H9 (cell line): Measurements from ENCODE around the gene MICU1. TPM values are rescaled to one million over a fixed set of nuclear protein-coding genes. Genes with fewer than 3 reads are reported as not detected.

ENCODE experiments used
- DNase-seq: peaks from one replicate; pipeline ENCODE4 v3.0.0-alpha.2; 2017
- H2AFZ ChIP-seq: one replicate; pipeline ENCODE4 v1.6.1; 2013; ENCODE audit warnings: mild to moderate bottlenecking, low read length, control low read depth, moderate library complexity
- H2AK5ac ChIP-seq: 2 replicates; pipeline ENCODE4 v1.6.1; 2013; ENCODE audit warnings: low read length, control low read depth, mixed read lengths; ENCODE audit not compliant: insufficient read length
- H2BK120ac ChIP-seq: one replicate; pipeline ENCODE4 v1.6.1; 2013; ENCODE audit warnings: low read depth, mild to moderate bottlenecking, low read length, control low read depth, inconsistent platforms; ENCODE audit not compliant: poor library complexity, severe bottlenecking
- H2BK12ac ChIP-seq: 2 replicates; pipeline ENCODE4 v1.6.1; 2013; ENCODE audit warnings: low read length, control low read depth, mixed read lengths, low read depth; ENCODE audit not compliant: insufficient read length
- H2BK15ac ChIP-seq: 2 replicates; pipeline ENCODE4 v1.6.1; 2013; ENCODE audit warnings: low read depth, low read length, control low read depth
- H2BK20ac ChIP-seq: one replicate; pipeline ENCODE4 v1.6.1; 2013; ENCODE audit warnings: low read depth, mild to moderate bottlenecking, low read length, control low read depth, inconsistent platforms; ENCODE audit not compliant: poor library complexity, severe bottlenecking
- H2BK5ac ChIP-seq: 2 replicates; pipeline ENCODE4 v1.6.1; 2013; ENCODE audit warnings: low read length, control low read depth, mixed read lengths; ENCODE audit not compliant: insufficient read length
- H3K14ac ChIP-seq: 2 replicates; pipeline ENCODE4 v1.6.1; 2013; ENCODE audit warnings: low read length, control low read depth; ENCODE audit not compliant: insufficient read depth
- H3K18ac ChIP-seq: 2 replicates; pipeline ENCODE4 v1.6.1; 2013; ENCODE audit warnings: low read depth, mild to moderate bottlenecking, mixed read lengths, low read length, control low read depth; ENCODE audit not compliant: insufficient read length
- H3K23ac ChIP-seq: 2 replicates; pipeline ENCODE4 v1.6.1; 2013; ENCODE audit warnings: low read length, control low read depth, mixed read lengths, low read depth; ENCODE audit not compliant: insufficient read length
- H3K23me2 ChIP-seq: 2 replicates; pipeline ENCODE4 v1.6.1; 2013; ENCODE audit warnings: low read depth, mild to moderate bottlenecking, mixed read lengths, low read length, control low read depth; ENCODE audit not compliant: insufficient read length, poor library complexity, severe bottlenecking
- H3K27ac ChIP-seq: 2 replicates; pipeline ENCODE4 v1.5.1; 2013; ENCODE audit warnings: low read length, control low read depth, mixed read lengths, low read depth; ENCODE audit not compliant: insufficient read length
- H3K27me3 ChIP-seq: 2 replicates; pipeline ENCODE4 v1.6.1; 2013; ENCODE audit warnings: low read length, control low read depth, inconsistent platforms; ENCODE audit not compliant: insufficient read depth
- H3K4ac ChIP-seq: 2 replicates; pipeline ENCODE4 v1.6.1; 2013; ENCODE audit warnings: low read depth, mild to moderate bottlenecking, control low read depth, inconsistent platforms, low read length, moderate library complexity
- H3K4me1 ChIP-seq: 2 replicates; pipeline ENCODE4 v1.6.1; 2013; ENCODE audit warnings: low read length, control low read depth, inconsistent platforms; ENCODE audit not compliant: insufficient read depth
- H3K4me2 ChIP-seq: 2 replicates; pipeline ENCODE4 v1.6.1; 2013; ENCODE audit warnings: low read length, control low read depth, mixed read lengths; ENCODE audit not compliant: insufficient read length, insufficient read depth
- H3K56ac ChIP-seq: 2 replicates; pipeline ENCODE4 v1.6.1; 2013; ENCODE audit warnings: low read depth, mild to moderate bottlenecking, mixed read lengths, low read length, control low read depth; ENCODE audit not compliant: insufficient read length
- H3K79me1 ChIP-seq: 2 replicates; pipeline ENCODE4 v1.6.1; 2013; ENCODE audit warnings: low read depth, mild to moderate bottlenecking, moderate library complexity, low read length, control low read depth, inconsistent platforms; ENCODE audit not compliant: insufficient read depth, poor library complexity, severe bottlenecking
- H3K79me2 ChIP-seq: 2 replicates; pipeline ENCODE4 v1.6.1; 2013; ENCODE audit warnings: low read length, control low read depth, inconsistent platforms; ENCODE audit not compliant: insufficient read depth
- H3K9ac ChIP-seq: 2 replicates; pipeline ENCODE4 v1.6.1; 2013; ENCODE audit warnings: low read length, control low read depth, mixed read lengths; ENCODE audit not compliant: insufficient read length; ENCODE audit errors: extremely low read depth
- H3K9me3 ChIP-seq: one replicate; pipeline ENCODE4 v1.6.1; 2013; ENCODE audit warnings: low read depth, low read length, inconsistent platforms; ENCODE audit not compliant: control insufficient read depth
- H3T11ph ChIP-seq: one replicate; pipeline ENCODE4 v1.6.1; 2013; ENCODE audit warnings: mild to moderate bottlenecking, low read length, control low read depth, inconsistent platforms
- H4K20me1 ChIP-seq: one replicate; pipeline ENCODE4 v1.6.1; 2013; ENCODE audit not compliant: control insufficient read depth, insufficient read length, insufficient read depth
- H4K5ac ChIP-seq: 2 replicates; pipeline ENCODE4 v1.6.1; 2013; ENCODE audit warnings: low read depth, mild to moderate bottlenecking, mixed read lengths, low read length, control low read depth; ENCODE audit not compliant: insufficient read length
- H4K8ac ChIP-seq: replicated peaks from 2 replicates; pipeline ENCODE4 v1.6.1; 2013; ENCODE audit warnings: low read length, control low read depth, mixed read lengths, low read depth; ENCODE audit not compliant: insufficient read length
- H4K91ac ChIP-seq: 2 replicates; pipeline ENCODE4 v1.6.1; 2013; ENCODE audit warnings: low read depth, mild to moderate bottlenecking, moderate library complexity, mixed read lengths, low read length, control low read depth; ENCODE audit not compliant: insufficient read length
- H3K27ac Mint-ChIP-seq, 3 experiments: 2 replicates in 2 of 3; 3 replicates in 1 of 3; pipeline ENCODE4 v1.8.0; 2020 to 2021; ENCODE audit warnings: mixed read lengths in 3 of 3, mild to moderate bottlenecking in 1 of 3, moderate library complexity in 1 of 3
- H3K27me3 Mint-ChIP-seq: 2 replicates; pipeline ENCODE4 v1.8.0; 2021; ENCODE audit warnings: low read depth, mild to moderate bottlenecking, moderate library complexity, mixed read lengths
- H3K36me3 Mint-ChIP-seq, 3 experiments: 2 replicates in 2 of 3; 3 replicates in 1 of 3; pipeline ENCODE4 v1.8.0; 2020 to 2021; ENCODE audit warnings: low read depth in 3 of 3, mixed read lengths in 3 of 3; ENCODE audit not compliant: insufficient read depth in 1 of 3
- H3K4me1 Mint-ChIP-seq, 2 experiments: 2 replicates each; pipeline ENCODE4 v1.8.0; 2020; ENCODE audit warnings: mixed read lengths in 2 of 2
- H3K4me3 Mint-ChIP-seq, 2 experiments: 2 replicates in 1 of 2; 3 replicates in 1 of 2; pipeline ENCODE4 v1.8.0; 2020 to 2021; ENCODE audit warnings: mild to moderate bottlenecking in 2 of 2, mixed read lengths in 2 of 2, moderate library complexity in 1 of 2
- H3K9me3 Mint-ChIP-seq, 2 experiments: 2 replicates in 1 of 2; 3 replicates in 1 of 2; pipeline ENCODE4 v1.8.0; 2020; ENCODE audit warnings: mild to moderate bottlenecking in 2 of 2, mixed read lengths in 2 of 2, moderate library complexity in 1 of 2
- CTCF ChIP-seq: fragments of 200-600 bp; sonication (generic); conservative IDR thresholded peaks from 3 replicates; pipeline ENCODE4 v1.8.0; 2021; ENCODE audit warnings: antibody characterized with exemption, mild to moderate bottlenecking
- WGBS: extraction: QIAGEN DNeasy Blood & Tissue Kit; methylation state at CpG from one replicate; pipeline ENCODE4 v1.1.7; 2013; ENCODE audit warnings: missing lambda C conversion rate, low lambda C conversion rate, mixed read lengths; ENCODE audit not compliant: insufficient read length; ENCODE audit errors: extremely low coverage; 5-methylcytosine and 5-hydroxymethylcytosine counted together
- total RNA-seq: library from RNA; stranded (reverse); gene quantifications from 2 replicates; pipeline ENCODE4 v1.2.1, GENCODE V29; 2021

Gene MICU1
- total RNA-seq, 1 experiment from 2014 or later = 33.2 TPM

GRCh38 chr10:72423426-72423825 is 202.5 kb downstream of the MICU1 start:
- peaks cover 12 to 16% of the 10 kb centered on the region in 2 experiments for H3K9me3 Mint-ChIP-seq
- H3K36me3 Mint-ChIP-seq = peaks cover 21 to 36% (median 31%) of the 10 kb centered on the region in 3 experiments
- Histone ChIP-seq H3K14ac (no peak overlapping the region), H3K23ac (no peak overlapping the region), H3K18ac (no peak overlapping the region), H2AK5ac (no peak overlapping the region), H3K56ac (no peak overlapping the region), H4K91ac (no peak overlapping the region), H3K9ac (no peak overlapping the region), H2AFZ (no peak overlapping the region), H4K5ac (no peak overlapping the region), H2BK5ac (no peak overlapping the region), H4K8ac (no peak overlapping the region), H3K4me2 (no peak overlapping the region), H3T11ph (no peak overlapping the region), H3K23me2 (no peaks in the 10 kb centered on the region), H2BK20ac (no peak overlapping the region), H3K27ac (no peak overlapping the region), H3K4me1 (no peaks in the 10 kb centered on the region; the same call in 1 of the 2 replicates), H2BK15ac (no peak overlapping the region), H3K4ac (no peak overlapping the region), H3K27me3 (no peaks in the 10 kb centered on the region), H2BK12ac (no peak overlapping the region), H4K20me1 (no peaks in the 10 kb centered on the region), H3K9me3 (peaks cover 5% of the 10 kb centered on the region), H3K79me2 (no peaks in the 10 kb centered on the region), H3K79me1 (no peaks in the 10 kb centered on the region), H2BK120ac (no peak overlapping the region)
- H3K27ac Mint-ChIP-seq = no peak overlapping the region
- no peak overlapping the region for H3K4me3 Mint-ChIP-seq
- H3K4me1 Mint-ChIP-seq = peaks cover 37 to 44% of the 10 kb centered on the region in 2 experiments
- TF ChIP-seq CTCF = no peak
- no peaks in the 10 kb centered on the region for H3K27me3 Mint-ChIP-seq
- WGBS = no CpG with 5 or more reads among the region's 3 CpGs
- no peak for DNase-seq
